Activated CD4-positive, alpha-beta T cell treated with anti-CD3 and anti-CD28 coated beads for 36 hours (primary cell): Measurements from ENCODE around the gene CD2AP. TPM values are rescaled to one million over a fixed set of nuclear protein-coding genes. Genes with fewer than 3 reads are reported as not detected.

Source experiments
- ATAC-seq: fragments of 200-7000 bp; cut with Tn5 transposase; one replicate; pipeline ENCODE4 v1.10.0; 2021; ENCODE audit warnings: mild to moderate bottlenecking, moderate library complexity
- CTCF ChIA-PET: fragments of 350-600 bp; sonication (Branson Sonifier 250); formaldehyde crosslinking; loops from one replicate; lab custom pipeline; 2021; ENCODE audit warnings: antibody characterized with exemption; lab: Charles Lee
- POLR2A ChIA-PET: fragments of 350-600 bp; sonication (Branson Sonifier 250); formaldehyde crosslinking; loops from one replicate; lab custom pipeline; 2021; ENCODE audit warnings: antibody characterized with exemption, inconsistent platforms; lab: Charles Lee
- DNase-seq: peaks from one replicate; pipeline ENCODE4 v3.0.0-alpha.2; 2020
- H3K27ac Mint-ChIP-seq: one replicate; pipeline ENCODE4 v1.8.0; 2021; ENCODE audit warnings: mixed read lengths
- H3K27me3 Mint-ChIP-seq: one replicate; pipeline ENCODE4 v1.8.0; 2021; ENCODE audit warnings: mixed read lengths
- H3K36me3 Mint-ChIP-seq: one replicate; pipeline ENCODE4 v1.8.0; 2021; ENCODE audit warnings: low read depth, mixed read lengths
- H3K4me1 Mint-ChIP-seq: one replicate; pipeline ENCODE4 v1.8.0; 2021; ENCODE audit warnings: mixed read lengths
- H3K4me3 Mint-ChIP-seq: one replicate; pipeline ENCODE4 v1.8.0; 2021; ENCODE audit warnings: mild to moderate bottlenecking, moderate library complexity, mixed read lengths
- H3K9me3 Mint-ChIP-seq: one replicate; pipeline ENCODE4 v1.8.0; 2021; ENCODE audit warnings: low read depth, mixed read lengths
- intact Hi-C, 2 experiments: fragments of 100-400 bp; cut with DNase I in 1 of 2; cut with micrococcal nuclease in 1 of 2; formaldehyde crosslinking; loops; one replicate each; pipeline versions ENCODE4 v1.14.2 to v1.15.1; 2022 to 2024; cut with DNase I, micrococcal nuclease
- total RNA-seq, 2 experiments: library from RNA; stranded (reverse); gene quantifications; one replicate each; pipeline ENCODE4 v1.2.3, GENCODE V29; 2021

The CD2AP gene
- total RNA-seq, 2 experiments from 2014 or later: 28.4 to 29.3 TPM

DNA sequence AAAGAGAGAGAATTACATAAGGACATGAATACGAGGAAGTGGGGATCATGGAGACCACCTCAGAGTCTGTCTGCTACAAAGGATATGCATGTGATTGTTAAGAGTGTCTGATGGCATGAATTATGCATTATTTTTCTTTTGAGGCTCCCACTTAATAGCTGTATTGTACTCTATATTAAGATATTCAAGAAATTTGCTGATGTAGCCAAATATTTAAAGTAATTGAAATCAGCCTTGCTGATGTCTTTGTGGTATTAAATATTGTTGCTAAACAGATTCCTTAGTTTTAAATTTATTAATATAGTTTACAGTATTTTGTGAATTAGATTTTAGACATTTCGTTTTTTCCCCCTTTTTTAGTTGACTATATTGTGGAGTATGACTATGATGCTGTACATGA, 25.3 kb downstream of the CD2AP start:
- intact Hi-C loops: no loop called here
- Mint-ChIP-seq H3K27ac (no peak overlapping the region), H3K4me3 (no peak overlapping the region), H3K36me3 (peaks cover 26% of the 10 kb centered on the region), H3K4me1 (peaks cover 40% of the 10 kb centered on the region), H3K27me3 (no peaks in the 10 kb centered on the region), H3K9me3 (peaks cover 5% of the 10 kb centered on the region)
- CTCF ChIA-PET: interaction anchor here (1.3 kb wide), 1 partner anchor 11 kb away, joined by 4 read pairs; no protein-coding TSS in a partner anchor
- DNase-seq: no peak
- no peak for ATAC-seq
- POLR2A ChIA-PET: no interaction called here

- DNase-seq: no peak
- Mint-ChIP-seq H3K9me3 (peaks cover 5% of the 10 kb centered on the region), H3K4me3 (no peak overlapping the region), H3K27ac (no peak overlapping the region), H3K27me3 (no peaks in the 10 kb centered on the region), H3K36me3 (peaks cover 56% of the 10 kb centered on the region), H3K4me1 (peaks cover 31% of the 10 kb centered on the region)
- ATAC-seq: no peak
- intact Hi-C loops: no loop called here
- CTCF ChIA-PET: no interaction called here
- POLR2A ChIA-PET: no interaction called here
Observed at GRCh38 chr6:47509937-47510336, 32.3 kb downstream of the CD2AP start.

- CTCF ChIA-PET: interaction anchor here (0.7 to 1.1 kb wide), 2 partner anchors 9 to 37 kb away, joined by 4 read pairs; no protein-coding TSS in a partner anchor
- H3K4me1 Mint-ChIP-seq: peaks cover 31% of the 10 kb centered on the region
- H3K4me3 Mint-ChIP-seq: no peak overlapping the region
- no peaks in the 10 kb centered on the region for H3K9me3 Mint-ChIP-seq
- POLR2A ChIA-PET: no interaction called here
- H3K27me3 Mint-ChIP-seq: no peaks in the 10 kb centered on the region
- H3K36me3 Mint-ChIP-seq: peaks cover 53% of the 10 kb centered on the region
- ATAC-seq (no peak), DNase-seq (no peak)
- H3K27ac Mint-ChIP-seq: no peak overlapping the region
- intact Hi-C loops: loop anchor here in 1 of 2 experiments (1.0 kb wide), 1 partner anchor 16 kb away; no protein-coding TSS in a partner anchor
Observed at GRCh38 chr6:47512872-47513271, 35.3 kb downstream of the CD2AP start.

- POLR2A ChIA-PET: no interaction called here
- intact Hi-C loops: no loop called here
- peaks cover 43% of the 10 kb centered on the region for H3K4me1 Mint-ChIP-seq
Observed at GRCh38 chr6:47519279-47519678, 41.7 kb downstream of the CD2AP start.

DNA sequence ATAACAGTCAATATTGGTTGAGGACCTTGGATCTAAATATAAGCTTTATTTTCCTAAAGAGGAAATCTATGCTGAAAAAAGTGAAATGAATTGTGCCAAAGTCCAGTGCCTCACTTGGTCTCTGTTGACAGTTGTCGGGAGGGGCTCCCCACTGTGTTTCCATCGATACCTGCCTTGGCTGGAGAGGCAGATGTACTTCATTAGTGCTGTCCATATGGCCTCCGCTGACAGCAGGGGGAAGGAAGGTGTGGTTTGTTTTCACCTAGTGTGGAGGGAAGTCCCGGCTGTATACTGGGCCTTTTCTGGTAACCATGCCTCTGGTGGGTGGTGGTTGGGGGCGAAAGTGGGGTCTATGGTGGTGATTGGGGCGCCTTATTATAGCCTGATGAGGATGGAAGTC, 42.7 kb downstream of the CD2AP start:
- ATAC-seq: no peak
- no peak for DNase-seq
- H3K27me3 Mint-ChIP-seq: no peaks in the 10 kb centered on the region
- H3K36me3 Mint-ChIP-seq: peaks cover 11% of the 10 kb centered on the region
- ChIA-PET POLR2A (no interaction called here), CTCF (interaction anchor here (1.1 kb wide), 1 partner anchor 62 kb away, joined by 3 read pairs; no protein-coding TSS in a partner anchor)
- intact Hi-C loops: no loop called here
- H3K4me1 Mint-ChIP-seq: peaks cover 46% of the 10 kb centered on the region
- no peak overlapping the region for H3K27ac Mint-ChIP-seq
- H3K9me3 Mint-ChIP-seq: no peaks in the 10 kb centered on the region
- no peak overlapping the region for H3K4me3 Mint-ChIP-seq

More at GRCh38 chr6:47519279-47519678, 41.7 kb downstream of the CD2AP start:
- no peak overlapping the region for H3K4me3 Mint-ChIP-seq
- H3K9me3 Mint-ChIP-seq: no peaks in the 10 kb centered on the region
- DNase-seq (no peak), ATAC-seq (no peak)
- H3K27ac Mint-ChIP-seq: no peak overlapping the region
- H3K27me3 Mint-ChIP-seq: no peaks in the 10 kb centered on the region
- CTCF ChIA-PET: no interaction called here
- peaks cover 11% of the 10 kb centered on the region for H3K36me3 Mint-ChIP-seq

- Mint-ChIP-seq H3K27me3 (no peaks in the 10 kb centered on the region), H3K9me3 (no peaks in the 10 kb centered on the region), H3K36me3 (peaks cover 5% of the 10 kb centered on the region), H3K4me3 (no peak overlapping the region), H3K4me1 (peaks cover 38% of the 10 kb centered on the region), H3K27ac (no peak overlapping the region)
- DNase-seq (no peak), ATAC-seq (no peak)
- CTCF ChIA-PET: no interaction called here
- POLR2A ChIA-PET: no interaction called here
- intact Hi-C loops: no loop called here
Observed at GRCh38 chr6:47521961-47522360, 44.4 kb downstream of the CD2AP start.

DNA sequence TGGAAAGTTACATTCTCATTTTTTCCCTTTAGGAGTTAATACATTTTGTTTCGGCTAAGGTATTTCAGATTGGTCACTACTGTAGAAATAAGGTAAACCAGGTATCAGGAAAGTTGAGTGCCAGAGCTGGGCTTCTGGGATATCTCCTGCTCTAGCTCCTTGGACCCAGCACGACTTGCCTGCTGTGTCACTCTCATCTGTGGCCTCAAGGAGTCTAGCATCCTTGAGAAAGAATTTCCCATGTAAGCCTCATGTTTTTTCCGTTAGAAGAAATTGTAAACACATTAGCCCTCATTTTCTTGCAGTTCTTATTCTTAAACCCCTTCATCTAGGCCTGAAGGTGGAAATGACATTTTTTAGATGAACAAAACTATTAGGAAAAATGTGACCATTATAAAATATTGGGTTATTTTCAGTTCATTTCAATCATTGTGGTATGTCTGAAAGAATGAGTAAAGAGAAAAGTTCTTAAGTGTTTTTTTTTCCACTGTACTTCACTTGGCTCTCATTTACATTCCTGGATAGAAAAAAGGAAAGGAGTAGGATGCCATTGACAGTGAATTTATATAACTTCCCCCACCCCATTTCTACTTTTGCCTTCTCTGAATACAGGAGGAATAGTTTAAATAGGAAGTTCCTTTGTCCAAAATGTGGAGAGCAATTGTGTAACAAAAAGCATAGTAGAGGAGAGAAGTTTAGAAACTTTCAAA, 46.7 kb downstream of the CD2AP start:
- Mint-ChIP-seq H3K27me3 (no peaks in the 10 kb centered on the region), H3K4me1 (peaks cover 26% of the 10 kb centered on the region), H3K4me3 (no peak overlapping the region), H3K9me3 (peaks cover 1% of the 10 kb centered on the region), H3K27ac (no peak overlapping the region), H3K36me3 (peaks cover 16% of the 10 kb centered on the region)
- CTCF ChIA-PET: interaction anchor here (0.6 to 1.2 kb wide), 2 partner anchors 12 to 264 kb away, joined by 3 read pairs; no protein-coding TSS in a partner anchor
- intact Hi-C loops: no loop called here
- ATAC-seq (no peak), DNase-seq (no peak)
- POLR2A ChIA-PET: no interaction called here

DNA sequence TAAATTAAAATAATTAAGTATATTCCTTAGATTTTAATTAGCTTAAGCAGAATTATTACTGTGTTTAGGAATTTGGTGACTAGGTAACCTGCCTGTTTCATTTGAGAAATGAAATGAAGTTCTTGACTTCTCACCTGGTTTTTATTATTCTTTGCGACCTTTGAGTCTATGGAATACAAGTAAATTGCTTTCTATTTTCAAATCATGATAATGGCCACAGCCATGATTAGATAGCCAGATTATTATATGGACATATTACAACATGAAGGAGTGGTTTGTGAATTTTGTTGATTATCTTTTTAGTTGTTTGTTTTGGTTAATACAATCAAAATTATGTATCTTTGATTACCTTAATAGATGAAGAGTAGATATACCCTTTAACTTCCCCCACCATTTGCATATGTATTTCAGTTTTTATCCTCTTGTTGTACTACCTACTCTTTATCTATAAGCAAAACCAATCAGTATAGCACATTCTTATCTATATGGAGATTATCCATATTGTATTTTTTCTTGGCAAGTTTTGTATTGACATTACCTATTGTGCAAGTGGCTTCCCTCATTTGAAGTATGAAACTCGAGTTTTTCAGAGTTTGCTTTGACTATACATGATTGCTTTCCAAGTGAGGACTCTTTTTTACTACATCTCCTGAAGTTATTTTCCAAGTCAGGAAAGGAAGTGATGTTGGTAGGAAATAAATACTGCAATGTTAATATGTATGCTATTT, 47.9 kb downstream of the CD2AP start:
- ChIA-PET POLR2A (no interaction called here), CTCF (interaction anchor here (1.2 kb wide), 1 partner anchor 10 kb away, joined by 3 read pairs; no protein-coding TSS in a partner anchor)
- H3K9me3 Mint-ChIP-seq: peaks cover 4% of the 10 kb centered on the region
- peaks cover 18% of the 10 kb centered on the region for H3K4me1 Mint-ChIP-seq
- no peak overlapping the region for H3K27ac Mint-ChIP-seq
- H3K36me3 Mint-ChIP-seq: peaks cover 18% of the 10 kb centered on the region
- no peak for DNase-seq
- no peak for ATAC-seq
- no peak overlapping the region for H3K4me3 Mint-ChIP-seq
- intact Hi-C loops: no loop called here
- no peaks in the 10 kb centered on the region for H3K27me3 Mint-ChIP-seq

DNA sequence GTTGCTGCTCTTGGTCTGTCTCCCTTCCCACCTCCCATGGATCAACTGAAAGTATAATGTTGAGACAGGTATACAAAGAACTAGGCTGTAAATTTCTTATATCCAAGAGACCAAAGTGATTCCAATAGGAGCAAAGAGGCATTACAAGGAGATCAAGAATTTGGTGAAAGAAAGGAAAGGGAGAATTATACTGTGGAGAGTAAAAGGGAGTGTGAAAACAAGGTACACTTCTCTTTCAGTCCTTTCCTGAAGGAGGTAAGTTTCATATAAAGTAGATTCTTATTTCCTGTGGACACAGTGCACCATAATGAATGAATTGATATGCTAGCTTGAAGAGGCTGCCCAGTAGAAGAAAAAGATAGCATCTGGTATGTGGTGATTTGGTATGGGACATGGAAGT, 49.7 kb downstream of the CD2AP start:
- Mint-ChIP-seq H3K36me3 (peaks cover 18% of the 10 kb centered on the region), H3K27me3 (no peaks in the 10 kb centered on the region), H3K27ac (no peak overlapping the region), H3K9me3 (peaks cover 4% of the 10 kb centered on the region), H3K4me3 (no peak overlapping the region), H3K4me1 (peaks cover 10% of the 10 kb centered on the region)
- DNase-seq (no peak), ATAC-seq (no peak)
- intact Hi-C loops: loop anchor here in 1 of 2 experiments (1.0 kb wide), 1 partner anchor 37 kb away; no protein-coding TSS in a partner anchor
- ChIA-PET CTCF (interaction anchor here (1.0 kb wide), 1 partner anchor 19 kb away, joined by 3 read pairs; no protein-coding TSS in a partner anchor), POLR2A (no interaction called here)

DNA sequence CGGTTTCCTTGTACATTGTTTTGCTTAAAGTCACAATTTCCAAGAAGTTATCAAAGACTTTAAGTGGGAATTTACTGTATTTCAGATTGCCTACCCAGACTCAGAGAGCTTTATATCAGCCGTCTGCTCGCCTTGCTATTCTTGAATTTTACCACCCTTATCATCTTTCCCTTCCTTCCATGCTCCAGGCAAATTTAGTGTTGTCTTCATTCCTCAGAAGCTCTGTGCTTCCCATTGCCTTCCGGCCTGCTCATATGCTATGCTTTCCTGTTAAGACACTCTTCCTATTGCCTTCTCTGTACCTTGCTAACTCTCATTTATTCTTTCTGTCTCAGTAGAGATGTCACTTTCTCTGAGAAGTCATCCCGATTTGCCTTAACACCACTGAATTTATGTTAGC, 52.1 kb downstream of the CD2AP start:
- POLR2A ChIA-PET: no interaction called here
- DNase-seq: no peak
- no peak overlapping the region for H3K4me3 Mint-ChIP-seq
- intact Hi-C loops: no loop called here
- peaks cover 4% of the 10 kb centered on the region for H3K9me3 Mint-ChIP-seq
- CTCF ChIA-PET: interaction anchor here (0.8 kb wide), 1 partner anchor 793 kb away, joined by 4 read pairs; no protein-coding TSS in a partner anchor
- no peak overlapping the region for H3K27ac Mint-ChIP-seq
- H3K4me1 Mint-ChIP-seq: peaks cover 11% of the 10 kb centered on the region
- H3K27me3 Mint-ChIP-seq: no peaks in the 10 kb centered on the region
- ATAC-seq: no peak
- peaks cover 31% of the 10 kb centered on the region for H3K36me3 Mint-ChIP-seq

- H3K4me3 Mint-ChIP-seq: no peak overlapping the region
- DNase-seq: no peak
- intact Hi-C loops: no loop called here
- H3K4me1 Mint-ChIP-seq: peaks cover 15% of the 10 kb centered on the region
- CTCF ChIA-PET: no interaction called here
- H3K27ac Mint-ChIP-seq: no peak overlapping the region
- H3K36me3 Mint-ChIP-seq: peaks cover 33% of the 10 kb centered on the region
- H3K9me3 Mint-ChIP-seq: peaks cover 4% of the 10 kb centered on the region
- no peak for ATAC-seq
- H3K27me3 Mint-ChIP-seq: no peaks in the 10 kb centered on the region
- POLR2A ChIA-PET: no interaction called here
Observed at GRCh38 chr6:47532981-47533585, 55.5 kb downstream of the CD2AP start.
